HG03139 (cell line): ENCODE data around the gene NDC80.
"Not testable (repeated sequence)": the region's sequence is repeated elsewhere in the genome, so short reads cannot be mapped to it uniquely, and the experiment has no call there.

Source experiments
- ATAC-seq: cut with Tn5 transposase; IDR thresholded peaks from one replicate; pipeline ENCODE4 v1.9.1; 2021; ENCODE audit not compliant: unreplicated experiment

Gene NDC80

GRCh38 chr18:2617401-2617998 is 46.1 kb downstream of the NDC80 start:
- no peak for ATAC-seq

GRCh38 chr18:2618009-2618408 is 46.7 kb downstream of the NDC80 start:
- no peak for ATAC-seq

GRCh38 chr18:2625217-2625616 is 53.9 kb downstream of the NDC80 start:
- no peak for ATAC-seq

- ATAC-seq = no peak
Measured at GRCh38 chr18:2627821-2628276, 56.5 kb downstream of the NDC80 start.

GRCh38 chr18:2629003-2629402 is 57.6 kb downstream of the NDC80 start:
- ATAC-seq = no peak

GRCh38 chr18:2635586-2635985 is 64.2 kb downstream of the NDC80 start:
- no peak for ATAC-seq

- ATAC-seq = peak; percentile 29
Measured at GRCh38 chr18:2636126-2636631, 64.8 kb downstream of the NDC80 start.

- ATAC-seq = peak; percentile 61
Measured at GRCh38 chr18:2641638-2642037, 70.3 kb downstream of the NDC80 start.

- no peak for ATAC-seq
Measured at GRCh38 chr18:2642771-2643170, 71.4 kb downstream of the NDC80 start.

- no peak for ATAC-seq
Measured at GRCh38 chr18:2644535-2644934, 73.2 kb downstream of the NDC80 start.

- no peak for ATAC-seq
Measured at GRCh38 chr18:2651981-2652380, 80.6 kb downstream of the NDC80 start.

- no peak for ATAC-seq
Measured at GRCh38 chr18:2653467-2653866, 82.1 kb downstream of the NDC80 start.

GRCh38 chr18:2654169-2654927 is 83.0 kb downstream of the NDC80 start:
- no peak for ATAC-seq

GRCh38 chr18:2654928-2655177 is 83.5 kb downstream of the NDC80 start:
- ATAC-seq = peak; percentile 29

GRCh38 chr18:2655178-2655953 is 84.0 kb downstream of the NDC80 start, which contains the start of gene SMCHD1:
TSS of gene SMCHD1 (plus strand) at chr18:2655726. CDS start at chr18:2656076, 350 bp downstream.
- peak; percentile 52 for ATAC-seq

GRCh38 chr18:2655954-2656236 is 84.5 kb downstream of the NDC80 start:
- ATAC-seq = peak; percentile 29

GRCh38 chr18:2656237-2656980 is 85.1 kb downstream of the NDC80 start:
- peak; percentile 7 for ATAC-seq

- ATAC-seq = no peak
Measured at GRCh38 chr18:2656981-2657512, 85.7 kb downstream of the NDC80 start.

- ATAC-seq = no peak
Measured at GRCh38 chr18:2657788-2658458, 86.6 kb downstream of the NDC80 start.

- not testable (repeated sequence) for ATAC-seq
Measured at GRCh38 chr18:2660849-2661248, 89.5 kb downstream of the NDC80 start.
